WTC11 (cell line): ENCODE data around the gene HPSE2. TPM values are rescaled to one million over a fixed set of nuclear protein-coding genes. Genes with fewer than 3 reads are reported as not detected.

Experiments
- ATAC-seq: fragments of 200-7000 bp; cut with Tn5 transposase; 2 replicates; pipeline ENCODE4 v1.10.0; 2021; ENCODE audit warnings: mild to moderate bottlenecking, moderate library complexity
- CTCF ChIA-PET: fragments of 300-600 bp; sonication (Branson Sonifier 250); formaldehyde crosslinking; loops from one replicate; lab custom pipeline; 2021; ENCODE audit warnings: antibody characterized with exemption; lab: Charles Lee
- POLR2A ChIA-PET: fragments of 350-600 bp; sonication (Branson Sonifier 250); formaldehyde crosslinking; loops from one replicate; lab custom pipeline; 2021; ENCODE audit warnings: antibody characterized with exemption; lab: Charles Lee
- DNase-seq: peaks from one replicate; pipeline ENCODE4 v3.0.0; 2021; ENCODE audit warnings: low spot score
- H3K27ac Mint-ChIP-seq: 2 replicates; pipeline ENCODE4 v1.8.0; 2021; ENCODE audit warnings: mixed read lengths
- H3K27me3 Mint-ChIP-seq: 2 replicates; pipeline ENCODE4 v1.8.0; 2021; ENCODE audit warnings: low read depth, mild to moderate bottlenecking, moderate library complexity, mixed read lengths
- H3K36me3 Mint-ChIP-seq: 2 replicates; pipeline ENCODE4 v1.8.0; 2021; ENCODE audit warnings: mixed read lengths
- H3K4me1 Mint-ChIP-seq: 2 replicates; pipeline ENCODE4 v1.8.0; 2022; ENCODE audit warnings: mixed read lengths
- H3K4me3 Mint-ChIP-seq: 2 replicates; pipeline ENCODE4 v1.8.0; 2021; ENCODE audit warnings: mild to moderate bottlenecking, moderate library complexity, mixed read lengths
- H3K9me3 Mint-ChIP-seq: 2 replicates; pipeline ENCODE4 v1.8.0; 2021; ENCODE audit warnings: mixed read lengths
- ATF1 ChIP-seq: sonication (generic); formaldehyde crosslinking; IDR thresholded peaks from 2 replicates; pipeline ENCODE4 v1.8.1; 2023; ENCODE audit warnings: mild to moderate bottlenecking, moderate library complexity, missing genetic modification reagents
- CTCF ChIP-seq: fragments of 200-600 bp; IDR thresholded peaks from 2 replicates; pipeline ENCODE4 v1.8.0; 2022; ENCODE audit warnings: antibody characterized with exemption
- ETV6 ChIP-seq: sonication (generic); formaldehyde crosslinking; IDR thresholded peaks from 2 replicates; pipeline ENCODE4 v1.8.1; 2022; ENCODE audit warnings: mild to moderate bottlenecking, missing genetic modification reagents
- GABPB1 ChIP-seq: sonication (generic); formaldehyde crosslinking; IDR thresholded peaks from 2 replicates; pipeline ENCODE4 v1.8.1; 2023; ENCODE audit warnings: mild to moderate bottlenecking, missing genetic modification reagents
- KAT7 ChIP-seq: sonication (generic); formaldehyde crosslinking; IDR thresholded peaks from 2 replicates; pipeline ENCODE4 v1.8.1; 2023; ENCODE audit warnings: missing genetic modification reagents, mild to moderate bottlenecking, borderline replicate concordance
- MXD4 ChIP-seq: fragments of 250-450 bp; sonication (Bioruptor Pico); IDR thresholded peaks from 2 replicates; pipeline ENCODE4 v1.8.0; 2021; ENCODE audit warnings: mild to moderate bottlenecking, moderate library complexity, borderline replicate concordance
- NFYB ChIP-seq: sonication (generic); formaldehyde crosslinking; conservative IDR thresholded peaks from 2 replicates; pipeline ENCODE4 v1.8.0; 2022; ENCODE audit warnings: low read depth, missing genetic modification reagents
- RORB ChIP-seq: fragments of 250-450 bp; sonication (Bioruptor Pico); IDR thresholded peaks from 2 replicates; pipeline ENCODE4 v1.9.0; 2021; ENCODE audit warnings: mild to moderate bottlenecking
- SMAD3 ChIP-seq: sonication (generic); formaldehyde crosslinking; IDR thresholded peaks from 2 replicates; pipeline ENCODE4 v1.8.0; 2022; ENCODE audit warnings: missing genetic modification reagents, mild to moderate bottlenecking, borderline replicate concordance
- SMAD4 ChIP-seq: sonication (generic); formaldehyde crosslinking; IDR thresholded peaks from 2 replicates; pipeline ENCODE4 v1.8.0; 2022; ENCODE audit warnings: mild to moderate bottlenecking, missing genetic modification reagents
- TCF7 ChIP-seq: sonication (generic); formaldehyde crosslinking; IDR thresholded peaks from 2 replicates; pipeline ENCODE4 v1.8.0; 2022; ENCODE audit warnings: mild to moderate bottlenecking, low read depth, missing genetic modification reagents, moderate library complexity
- TP53 ChIP-seq: sonication (generic); formaldehyde crosslinking; IDR thresholded peaks from 2 replicates; pipeline ENCODE4 v1.8.1; 2023; ENCODE audit warnings: mild to moderate bottlenecking, missing genetic modification reagents
- ZNF121 ChIP-seq: sonication (generic); formaldehyde crosslinking; IDR thresholded peaks from 2 replicates; pipeline ENCODE4 v1.8.0; 2023; ENCODE audit warnings: missing genetic modification reagents
- ZNF532 ChIP-seq: fragments of 250-450 bp; sonication (Bioruptor Pico); IDR thresholded peaks from 2 replicates; pipeline ENCODE4 v1.9.0; 2021; ENCODE audit warnings: mild to moderate bottlenecking, borderline replicate concordance
- total RNA-seq: library from RNA; stranded (reverse); gene quantifications from 3 replicates; pipeline ENCODE4 v1.2.3, GENCODE V29; 2021
- TF ChIP-seq, protein P1 (sequence below): fragments of 250-450 bp; sonication (Bioruptor Pico); IDR thresholded peaks from 2 replicates; pipeline ENCODE4 v1.8.0; 2021; ENCODE audit warnings: mild to moderate bottlenecking
- TF ChIP-seq, protein P2 (sequence below): sonication (generic); formaldehyde crosslinking; IDR thresholded peaks from 2 replicates; pipeline ENCODE4 v1.8.1; 2023; ENCODE audit warnings: mild to moderate bottlenecking, missing genetic modification reagents
- TF ChIP-seq, protein P3 (sequence below): sonication (generic); formaldehyde crosslinking; IDR thresholded peaks from 2 replicates; pipeline ENCODE4 v1.8.0; 2022; ENCODE audit warnings: missing genetic modification reagents
- TF ChIP-seq, protein P4 (sequence below): sonication (generic); formaldehyde crosslinking; IDR thresholded peaks from 2 replicates; pipeline ENCODE4 v1.8.1; 2022; ENCODE audit warnings: low read depth, missing genetic modification reagents, borderline replicate concordance

HPSE2 gene
- total RNA-seq, 1 experiment from 2014 or later, result 0.66 TPM

GRCh38 chr10:99084161-99084560, 151.5 kb downstream of the HPSE2 start:
- no peak for DNase-seq
- Mint-ChIP-seq H3K4me1 (peaks cover 35% of the 10 kb centered on the region), H3K36me3 (no peaks in the 10 kb centered on the region), H3K4me3 (0 out of 2 replicates have a peak overlapping the region, but pooled peaks have one; percentile 18), H3K9me3 (peaks cover 11% of the 10 kb centered on the region), H3K27ac (peak overlapping the region; percentile 76), H3K27me3 (no peaks in the 10 kb centered on the region)
- ATAC-seq, result no peak
- ChIA-PET CTCF (no interaction called here), POLR2A (no interaction called here)
- TF ChIP-seq ZNF121 (no peak), ATF1 (no peak), TCF7 (no peak), MXD4 (CRISPR knock-in tag) (no peak), ETV6 (no peak)

DNA sequence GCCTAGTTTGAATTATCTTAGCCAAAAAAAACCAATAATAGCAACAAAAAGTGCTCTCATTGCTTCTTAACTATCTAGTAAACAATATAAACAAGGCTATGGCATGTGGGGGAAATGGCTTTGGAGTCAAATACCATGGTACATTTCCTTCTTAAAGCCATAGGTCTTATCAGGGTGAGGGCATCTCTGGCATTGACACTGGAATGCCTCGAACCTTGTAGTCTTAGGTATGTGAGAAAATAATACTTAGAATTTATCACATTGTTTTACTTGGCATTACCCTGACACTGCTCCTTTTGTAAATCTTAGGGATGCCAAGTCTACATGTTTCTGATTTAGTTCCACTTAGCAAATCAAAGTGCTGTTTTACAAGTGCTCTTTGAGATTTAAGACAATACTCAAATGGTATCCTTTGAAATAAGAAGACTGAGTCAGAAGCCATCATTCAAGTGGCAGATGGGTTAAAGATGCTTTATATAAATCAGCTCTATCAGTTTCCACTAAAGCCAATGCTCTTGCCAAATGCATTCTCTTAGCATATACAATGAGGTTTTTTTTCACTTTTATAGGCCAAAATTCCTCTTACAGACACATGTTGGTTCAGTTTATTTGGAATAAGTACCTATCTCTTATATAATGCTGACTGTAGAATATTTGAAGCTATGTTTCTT, 155.2 kb downstream of the HPSE2 start:
- H3K4me1 Mint-ChIP-seq, result peaks cover 29% of the 10 kb centered on the region
- no peaks in the 10 kb centered on the region for H3K27me3 Mint-ChIP-seq
- no peaks in the 10 kb centered on the region for H3K36me3 Mint-ChIP-seq
- H3K27ac Mint-ChIP-seq, result no peak overlapping the region
- no peaks in the 10 kb centered on the region for H3K9me3 Mint-ChIP-seq
- no peak overlapping the region for H3K4me3 Mint-ChIP-seq
- DNase-seq (no peak), ATAC-seq (no peak)
- ChIA-PET POLR2A (no interaction called here), CTCF (no interaction called here)
- no peak for TF ChIP-seq KAT7 (CRISPR knock-in tag)
- TF ChIP-seq, protein P1, sequence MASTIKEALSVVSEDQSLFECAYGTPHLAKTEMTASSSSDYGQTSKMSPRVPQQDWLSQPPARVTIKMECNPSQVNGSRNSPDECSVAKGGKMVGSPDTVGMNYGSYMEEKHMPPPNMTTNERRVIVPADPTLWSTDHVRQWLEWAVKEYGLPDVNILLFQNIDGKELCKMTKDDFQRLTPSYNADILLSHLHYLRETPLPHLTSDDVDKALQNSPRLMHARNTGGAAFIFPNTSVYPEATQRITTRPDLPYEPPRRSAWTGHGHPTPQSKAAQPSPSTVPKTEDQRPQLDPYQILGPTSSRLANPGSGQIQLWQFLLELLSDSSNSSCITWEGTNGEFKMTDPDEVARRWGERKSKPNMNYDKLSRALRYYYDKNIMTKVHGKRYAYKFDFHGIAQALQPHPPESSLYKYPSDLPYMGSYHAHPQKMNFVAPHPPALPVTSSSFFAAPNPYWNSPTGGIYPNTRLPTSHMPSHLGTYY (CRISPR knock-in tag), result no peak
- TF ChIP-seq NFYB (CRISPR knock-in tag), result no peak
- TF ChIP-seq SMAD4 (CRISPR knock-in tag), result no peak
- TF ChIP-seq, protein P2, sequence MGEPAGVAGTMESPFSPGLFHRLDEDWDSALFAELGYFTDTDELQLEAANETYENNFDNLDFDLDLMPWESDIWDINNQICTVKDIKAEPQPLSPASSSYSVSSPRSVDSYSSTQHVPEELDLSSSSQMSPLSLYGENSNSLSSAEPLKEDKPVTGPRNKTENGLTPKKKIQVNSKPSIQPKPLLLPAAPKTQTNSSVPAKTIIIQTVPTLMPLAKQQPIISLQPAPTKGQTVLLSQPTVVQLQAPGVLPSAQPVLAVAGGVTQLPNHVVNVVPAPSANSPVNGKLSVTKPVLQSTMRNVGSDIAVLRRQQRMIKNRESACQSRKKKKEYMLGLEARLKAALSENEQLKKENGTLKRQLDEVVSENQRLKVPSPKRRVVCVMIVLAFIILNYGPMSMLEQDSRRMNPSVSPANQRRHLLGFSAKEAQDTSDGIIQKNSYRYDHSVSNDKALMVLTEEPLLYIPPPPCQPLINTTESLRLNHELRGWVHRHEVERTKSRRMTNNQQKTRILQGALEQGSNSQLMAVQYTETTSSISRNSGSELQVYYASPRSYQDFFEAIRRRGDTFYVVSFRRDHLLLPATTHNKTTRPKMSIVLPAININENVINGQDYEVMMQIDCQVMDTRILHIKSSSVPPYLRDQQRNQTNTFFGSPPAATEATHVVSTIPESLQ (CRISPR knock-in tag), result no peak
- no peak for TF ChIP-seq SMAD3 (CRISPR knock-in tag)
- no peak for TF ChIP-seq TP53 (CRISPR knock-in tag)
- TF ChIP-seq, protein P3, sequence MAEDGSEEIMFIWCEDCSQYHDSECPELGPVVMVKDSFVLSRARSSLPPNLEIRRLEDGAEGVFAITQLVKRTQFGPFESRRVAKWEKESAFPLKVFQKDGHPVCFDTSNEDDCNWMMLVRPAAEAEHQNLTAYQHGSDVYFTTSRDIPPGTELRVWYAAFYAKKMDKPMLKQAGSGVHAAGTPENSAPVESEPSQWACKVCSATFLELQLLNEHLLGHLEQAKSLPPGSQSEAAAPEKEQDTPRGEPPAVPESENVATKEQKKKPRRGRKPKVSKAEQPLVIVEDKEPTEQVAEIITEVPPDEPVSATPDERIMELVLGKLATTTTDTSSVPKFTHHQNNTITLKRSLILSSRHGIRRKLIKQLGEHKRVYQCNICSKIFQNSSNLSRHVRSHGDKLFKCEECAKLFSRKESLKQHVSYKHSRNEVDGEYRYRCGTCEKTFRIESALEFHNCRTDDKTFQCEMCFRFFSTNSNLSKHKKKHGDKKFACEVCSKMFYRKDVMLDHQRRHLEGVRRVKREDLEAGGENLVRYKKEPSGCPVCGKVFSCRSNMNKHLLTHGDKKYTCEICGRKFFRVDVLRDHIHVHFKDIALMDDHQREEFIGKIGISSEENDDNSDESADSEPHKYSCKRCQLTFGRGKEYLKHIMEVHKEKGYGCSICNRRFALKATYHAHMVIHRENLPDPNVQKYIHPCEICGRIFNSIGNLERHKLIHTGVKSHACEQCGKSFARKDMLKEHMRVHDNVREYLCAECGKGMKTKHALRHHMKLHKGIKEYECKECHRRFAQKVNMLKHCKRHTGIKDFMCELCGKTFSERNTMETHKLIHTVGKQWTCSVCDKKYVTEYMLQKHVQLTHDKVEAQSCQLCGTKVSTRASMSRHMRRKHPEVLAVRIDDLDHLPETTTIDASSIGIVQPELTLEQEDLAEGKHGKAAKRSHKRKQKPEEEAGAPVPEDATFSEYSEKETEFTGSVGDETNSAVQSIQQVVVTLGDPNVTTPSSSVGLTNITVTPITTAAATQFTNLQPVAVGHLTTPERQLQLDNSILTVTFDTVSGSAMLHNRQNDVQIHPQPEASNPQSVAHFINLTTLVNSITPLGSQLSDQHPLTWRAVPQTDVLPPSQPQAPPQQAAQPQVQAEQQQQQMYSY (CRISPR knock-in tag), result no peak
- no peak for TF ChIP-seq RORB (CRISPR knock-in tag)
- TF ChIP-seq, protein P4, sequence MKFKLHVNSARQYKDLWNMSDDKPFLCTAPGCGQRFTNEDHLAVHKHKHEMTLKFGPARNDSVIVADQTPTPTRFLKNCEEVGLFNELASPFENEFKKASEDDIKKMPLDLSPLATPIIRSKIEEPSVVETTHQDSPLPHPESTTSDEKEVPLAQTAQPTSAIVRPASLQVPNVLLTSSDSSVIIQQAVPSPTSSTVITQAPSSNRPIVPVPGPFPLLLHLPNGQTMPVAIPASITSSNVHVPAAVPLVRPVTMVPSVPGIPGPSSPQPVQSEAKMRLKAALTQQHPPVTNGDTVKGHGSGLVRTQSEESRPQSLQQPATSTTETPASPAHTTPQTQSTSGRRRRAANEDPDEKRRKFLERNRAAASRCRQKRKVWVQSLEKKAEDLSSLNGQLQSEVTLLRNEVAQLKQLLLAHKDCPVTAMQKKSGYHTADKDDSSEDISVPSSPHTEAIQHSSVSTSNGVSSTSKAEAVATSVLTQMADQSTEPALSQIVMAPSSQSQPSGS (CRISPR knock-in tag), result no peak
- no peak for TF ChIP-seq CTCF
- no peak for TF ChIP-seq TCF7
- TF ChIP-seq ZNF532, result no peak
- TF ChIP-seq GABPB1 (CRISPR knock-in tag), result no peak
